Nephron progenitor cell (in vitro differentiated cells): Measurements from ENCODE around the gene TRMU.

ENCODE experiments used
- DNase-seq: peaks from one replicate; pipeline ENCODE4 v3.0.0; 2021
- H3K27ac Mint-ChIP-seq: 2 replicates; pipeline ENCODE4 v1.8.0; 2021; ENCODE audit warnings: mild to moderate bottlenecking, moderate library complexity, mixed read lengths
- H3K27me3 Mint-ChIP-seq: 2 replicates; pipeline ENCODE4 v1.8.0; 2021; ENCODE audit warnings: mild to moderate bottlenecking, low read depth, mixed read lengths; ENCODE audit not compliant: poor library complexity
- H3K36me3 Mint-ChIP-seq: 2 replicates; pipeline ENCODE4 v1.8.0; 2021; ENCODE audit warnings: low read depth, mixed read lengths
- H3K4me1 Mint-ChIP-seq: 2 replicates; pipeline ENCODE4 v1.8.0; 2021; ENCODE audit warnings: mixed read lengths
- H3K4me3 Mint-ChIP-seq: 2 replicates; pipeline ENCODE4 v1.8.0; 2021; ENCODE audit warnings: mild to moderate bottlenecking, moderate library complexity, mixed read lengths
- H3K9me3 Mint-ChIP-seq: 2 replicates; pipeline ENCODE4 v1.8.0; 2021; ENCODE audit warnings: mild to moderate bottlenecking, moderate library complexity, mixed read lengths
- CTCF ChIP-seq: fragments of 200-600 bp; sonication (generic); IDR thresholded peaks from 2 replicates; pipeline ENCODE4 v1.5.0; 2021; ENCODE audit warnings: antibody characterized with exemption

The TRMU gene

GRCh38 chr22:46381731-46382130 is 46.2 kb downstream of the TRMU start:
- Mint-ChIP-seq H3K36me3 (peaks cover 21% of the 10 kb centered on the region), H3K27me3 (peaks cover 3% of the 10 kb centered on the region), H3K4me1 (peaks cover 42% of the 10 kb centered on the region), H3K27ac (no peak overlapping the region), H3K9me3 (peaks cover 9% of the 10 kb centered on the region), H3K4me3 (no peak overlapping the region)
- TF ChIP-seq CTCF, result no peak
- no peak for DNase-seq

DNA sequence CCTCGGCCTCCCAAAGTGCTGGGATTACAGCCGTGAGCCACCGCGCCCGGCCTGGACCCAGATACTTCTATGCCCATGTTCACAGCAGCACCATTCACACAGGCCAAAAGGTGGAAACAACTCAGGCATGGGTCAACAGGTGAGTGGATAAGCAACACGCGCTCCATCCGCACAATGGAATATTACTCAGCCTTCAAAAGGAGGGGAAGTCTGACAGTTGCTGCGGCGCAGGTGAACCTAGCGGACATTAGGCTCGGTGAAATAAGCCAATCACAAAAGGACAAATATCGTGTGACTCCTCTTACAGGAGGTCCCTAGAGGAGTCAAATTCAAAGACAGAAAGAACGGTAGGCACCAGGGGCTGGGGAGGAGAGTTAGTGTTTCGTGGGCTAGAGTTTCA is 47.0 kb downstream of the TRMU start:
- peak overlapping the region; percentile 43 for H3K27ac Mint-ChIP-seq
- DNase-seq, result no peak
- peaks cover 2% of the 10 kb centered on the region for H3K9me3 Mint-ChIP-seq
- TF ChIP-seq CTCF, result no peak
- H3K4me1 Mint-ChIP-seq, result peaks cover 34% of the 10 kb centered on the region
- H3K4me3 Mint-ChIP-seq, result no peak overlapping the region
- H3K36me3 Mint-ChIP-seq, result peaks cover 13% of the 10 kb centered on the region
- peaks cover 5% of the 10 kb centered on the region for H3K27me3 Mint-ChIP-seq

GRCh38 chr22:46386312-46386711 is 50.8 kb downstream of the TRMU start:
- peaks cover 16% of the 10 kb centered on the region for H3K4me1 Mint-ChIP-seq
- no peak overlapping the region for H3K4me3 Mint-ChIP-seq
- TF ChIP-seq CTCF, result no peak
- H3K9me3 Mint-ChIP-seq, result no peaks in the 10 kb centered on the region
- no peak overlapping the region for H3K27ac Mint-ChIP-seq
- peaks cover 11% of the 10 kb centered on the region for H3K36me3 Mint-ChIP-seq
- no peak for DNase-seq
- H3K27me3 Mint-ChIP-seq, result peaks cover 4% of the 10 kb centered on the region

DNA sequence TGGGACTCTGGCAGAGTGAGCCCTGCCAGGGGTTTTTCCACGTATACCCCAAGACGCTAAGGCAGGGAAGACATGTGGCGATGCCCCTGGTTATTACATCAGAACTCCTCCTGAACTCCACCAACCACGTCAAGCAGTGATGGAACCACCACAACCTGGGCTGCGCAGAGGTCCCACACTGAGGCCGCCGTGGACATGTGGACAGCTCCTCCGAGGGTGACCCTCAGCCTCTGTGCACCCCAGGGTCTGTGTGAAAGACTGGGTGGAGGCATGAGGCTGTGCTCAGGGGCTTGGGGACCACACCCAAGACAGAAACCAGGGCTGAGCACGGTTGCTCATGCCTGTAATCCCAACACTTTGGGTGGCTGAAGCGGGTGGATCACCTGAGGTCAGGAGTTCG is 52.2 kb downstream of the TRMU start:
- Mint-ChIP-seq H3K27ac (no peak overlapping the region), H3K27me3 (peaks cover 4% of the 10 kb centered on the region), H3K9me3 (no peaks in the 10 kb centered on the region), H3K4me1 (peaks cover 16% of the 10 kb centered on the region), H3K36me3 (peaks cover 7% of the 10 kb centered on the region), H3K4me3 (no peak overlapping the region)
- TF ChIP-seq CTCF, result no peak
- DNase-seq, result no peak

- Mint-ChIP-seq H3K27me3 (peaks cover 4% of the 10 kb centered on the region), H3K36me3 (peaks cover 4% of the 10 kb centered on the region), H3K9me3 (no peaks in the 10 kb centered on the region), H3K27ac (no peak overlapping the region), H3K4me3 (no peak overlapping the region), H3K4me1 (peaks cover 16% of the 10 kb centered on the region)
- no peak for DNase-seq
- no peak for TF ChIP-seq CTCF
Measured at GRCh38 chr22:46388647-46389046, 53.1 kb downstream of the TRMU start.

DNA sequence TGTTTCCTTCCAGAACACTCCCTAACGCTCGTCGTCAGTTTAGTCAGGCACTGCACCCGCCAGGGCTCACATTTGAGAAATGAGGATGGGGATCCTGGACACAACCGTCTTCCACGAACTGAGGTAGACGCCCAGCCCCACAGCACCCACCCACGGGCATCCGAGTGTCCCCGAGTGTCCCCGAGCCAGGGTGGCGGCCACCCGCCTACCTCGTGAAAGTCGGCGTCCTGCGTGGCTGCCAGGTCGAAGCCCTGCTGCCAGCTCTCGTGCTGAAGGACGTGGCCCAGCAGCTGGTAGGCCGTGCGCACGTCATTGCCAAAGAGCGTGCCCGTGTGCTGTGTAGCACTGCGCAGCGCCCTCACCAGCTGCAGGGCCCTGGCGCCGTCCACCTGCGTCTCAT is 53.6 kb downstream of the TRMU start:
- Mint-ChIP-seq H3K36me3 (peaks cover 4% of the 10 kb centered on the region), H3K27me3 (peaks cover 4% of the 10 kb centered on the region), H3K4me1 (peaks cover 16% of the 10 kb centered on the region), H3K27ac (no peak overlapping the region), H3K4me3 (no peak overlapping the region), H3K9me3 (no peaks in the 10 kb centered on the region)
- no peak for DNase-seq
- TF ChIP-seq CTCF, result no peak
